Stimulated activated naive B cell treated with anti-CD40 and anti-IgM and Interleukin-4, amounts not matched to agents 10 μg/mL and 1 μg/mL and 100 μg/mL, for 72 hours (primary cell): ENCODE results near the gene CACNA2D4.

ENCODE experiments used
- ATAC-seq, 2 donors: fragments of 150-1000 bp; cut with Tn5 transposase; replicated peaks; 2 replicates each; pipeline ENCODE4 v1.10.0; 2021; ENCODE audit warnings: moderate library complexity in 1 of 2
- DNase-seq: peaks from one replicate; pipeline ENCODE4 v3.0.0; 2021
- H3K27ac Mint-ChIP-seq: one replicate; pipeline ENCODE4 v1.8.0; 2022; ENCODE audit warnings: mild to moderate bottlenecking, mixed read lengths
- H3K27me3 Mint-ChIP-seq, 2 donors: one replicate each; pipeline ENCODE4 v1.8.0; 2022; ENCODE audit warnings: mixed read lengths in 2 of 2
- H3K36me3 Mint-ChIP-seq, 2 donors: one replicate each; pipeline ENCODE4 v1.8.0; 2022; ENCODE audit warnings: mixed read lengths in 2 of 2, mild to moderate bottlenecking in 1 of 2
- H3K4me1 Mint-ChIP-seq, 2 donors: one replicate each; pipeline ENCODE4 v1.8.0; 2022; ENCODE audit warnings: mixed read lengths in 2 of 2, mild to moderate bottlenecking in 1 of 2
- H3K4me3 Mint-ChIP-seq, 2 donors: one replicate each; pipeline ENCODE4 v1.8.0; 2022; ENCODE audit warnings: mild to moderate bottlenecking in 2 of 2, mixed read lengths in 2 of 2, moderate library complexity in 1 of 2
- H3K9me3 Mint-ChIP-seq, 2 donors: one replicate each; pipeline ENCODE4 v1.8.0; 2022; ENCODE audit warnings: mixed read lengths in 2 of 2, mild to moderate bottlenecking in 1 of 2

Gene CACNA2D4

GRCh38 chr12:1766110-1766509, 152.3 kb downstream of the CACNA2D4 start:
- Mint-ChIP-seq H3K36me3 (peaks cover 5 to 25% of the 10 kb centered on the region in 2 donors), H3K27ac (peak overlapping the region; percentile 39), H3K9me3 (no peaks in the 10 kb centered on the region), H3K4me1 (peaks cover 3 to 10% of the 10 kb centered on the region in 2 donors), H3K27me3 (no peaks in the 10 kb centered on the region), H3K4me3 (no peak overlapping the region)
- ATAC-seq (no peak), DNase-seq (no peak)

DNA sequence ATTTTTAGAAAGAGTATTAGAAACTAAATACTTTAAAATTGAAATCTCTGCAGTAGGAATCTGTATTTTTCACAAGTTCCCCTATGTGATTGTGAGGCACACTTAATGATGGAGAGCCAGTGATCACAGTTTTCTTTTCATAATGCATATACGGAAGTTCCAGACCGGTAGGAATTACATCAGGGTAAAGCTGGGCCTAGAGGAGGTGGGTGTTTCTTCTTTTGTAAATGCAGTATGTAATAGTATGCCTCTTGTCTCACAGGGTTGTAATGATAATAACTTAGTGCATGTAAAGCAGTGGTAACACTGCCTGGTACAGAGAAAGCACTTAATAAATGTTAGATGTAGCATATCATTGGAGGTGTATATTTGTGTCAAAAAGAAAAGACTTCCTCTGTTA, 155.3 kb downstream of the CACNA2D4 start:
- no peak overlapping the region for H3K27ac Mint-ChIP-seq
- no peak for DNase-seq
- no peaks in the 10 kb centered on the region for H3K27me3 Mint-ChIP-seq
- H3K4me1 Mint-ChIP-seq: peaks cover 5 to 13% of the 10 kb centered on the region in 2 donors
- H3K4me3 Mint-ChIP-seq: no peak overlapping the region
- H3K9me3 Mint-ChIP-seq: peaks cover 0 to 3% of the 10 kb centered on the region in 2 donors
- ATAC-seq: no peak
- peaks cover 16 to 37% of the 10 kb centered on the region in 2 donors for H3K36me3 Mint-ChIP-seq

GRCh38 chr12:1761857-1762256, 156.6 kb downstream of the CACNA2D4 start:
- no peak for ATAC-seq
- peaks cover 5 to 13% of the 10 kb centered on the region in 2 donors for H3K4me1 Mint-ChIP-seq
- H3K9me3 Mint-ChIP-seq: peaks cover 0 to 3% of the 10 kb centered on the region in 2 donors
- H3K36me3 Mint-ChIP-seq: peaks cover 22 to 44% of the 10 kb centered on the region in 2 donors
- no peak overlapping the region for H3K4me3 Mint-ChIP-seq
- H3K27me3 Mint-ChIP-seq: no peaks in the 10 kb centered on the region
- DNase-seq: no peak
- no peak overlapping the region for H3K27ac Mint-ChIP-seq

GRCh38 chr12:1760566-1761382, 157.7 kb downstream of the CACNA2D4 start:
- no peak overlapping the region for H3K27ac Mint-ChIP-seq
- no peaks in the 10 kb centered on the region for H3K27me3 Mint-ChIP-seq
- H3K4me3 Mint-ChIP-seq: no peak overlapping the region
- peaks cover 5 to 13% of the 10 kb centered on the region in 2 donors for H3K4me1 Mint-ChIP-seq
- peaks cover 28 to 48% of the 10 kb centered on the region in 2 donors for H3K36me3 Mint-ChIP-seq
- H3K9me3 Mint-ChIP-seq: peaks cover 0 to 3% of the 10 kb centered on the region in 2 donors
- ATAC-seq (no peak), DNase-seq (no peak)

- H3K9me3 Mint-ChIP-seq: peaks cover 0 to 3% of the 10 kb centered on the region in 2 donors
- peaks cover 3 to 13% of the 10 kb centered on the region in 2 donors for H3K4me1 Mint-ChIP-seq
- H3K27me3 Mint-ChIP-seq: no peaks in the 10 kb centered on the region
- peaks cover 38 to 57% of the 10 kb centered on the region in 2 donors for H3K36me3 Mint-ChIP-seq
- no peak for DNase-seq
- no peak overlapping the region for H3K27ac Mint-ChIP-seq
- no peak overlapping the region for H3K4me3 Mint-ChIP-seq
- no peak for ATAC-seq
Observed at GRCh38 chr12:1758887-1759286, 159.6 kb downstream of the CACNA2D4 start.

- Mint-ChIP-seq H3K4me1 (peaks cover 3 to 13% of the 10 kb centered on the region in 2 donors), H3K27me3 (no peaks in the 10 kb centered on the region), H3K4me3 (no peak overlapping the region), H3K9me3 (peaks cover 0 to 3% of the 10 kb centered on the region in 2 donors), H3K27ac (no peak overlapping the region), H3K36me3 (peaks cover 38 to 57% of the 10 kb centered on the region in 2 donors)
- DNase-seq (no peak), ATAC-seq (no peak)
Observed at GRCh38 chr12:1758376-1758775, 160.1 kb downstream of the CACNA2D4 start.

GRCh38 chr12:1750300-1750699, 168.2 kb downstream of the CACNA2D4 start:
- H3K27ac Mint-ChIP-seq: no peak overlapping the region
- H3K9me3 Mint-ChIP-seq: peaks cover 11 to 12% of the 10 kb centered on the region in 2 donors
- H3K27me3 Mint-ChIP-seq: no peaks in the 10 kb centered on the region
- ATAC-seq (no peak), DNase-seq (no peak)
- peaks cover 47 to 49% of the 10 kb centered on the region in 2 donors for H3K36me3 Mint-ChIP-seq
- peaks cover 15 to 33% of the 10 kb centered on the region in 2 donors for H3K4me1 Mint-ChIP-seq
- H3K4me3 Mint-ChIP-seq: no peak overlapping the region

GRCh38 chr12:1749019-1749418, 169.4 kb downstream of the CACNA2D4 start:
- Mint-ChIP-seq H3K4me1 (peaks cover 18 to 37% of the 10 kb centered on the region in 2 donors), H3K27me3 (no peaks in the 10 kb centered on the region), H3K27ac (no peak overlapping the region), H3K4me3 (no peak overlapping the region), H3K36me3 (peaks cover 42 to 44% of the 10 kb centered on the region in 2 donors), H3K9me3 (peaks cover 11 to 12% of the 10 kb centered on the region in 2 donors)
- DNase-seq (no peak), ATAC-seq (no peak)

DNA sequence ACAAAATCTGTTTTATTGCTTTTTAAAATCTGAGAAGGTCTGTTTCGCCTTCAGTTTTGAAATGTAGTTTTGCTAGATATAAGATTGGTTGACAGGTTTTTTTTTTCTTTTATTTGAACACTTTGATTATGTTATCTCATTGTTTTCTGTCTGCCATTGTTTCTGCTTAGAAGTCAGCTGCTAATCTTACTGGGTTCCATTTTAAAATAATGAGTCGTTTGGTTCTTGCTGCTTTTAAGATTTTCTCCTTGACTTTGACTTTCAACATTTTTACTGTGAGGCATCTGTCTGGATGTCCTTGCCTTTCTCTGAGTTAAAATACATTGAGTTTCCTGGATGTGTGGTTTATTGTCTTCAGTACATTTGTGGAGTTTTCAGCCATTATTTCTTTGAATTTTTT, 170.8 kb downstream of the CACNA2D4 start:
- Mint-ChIP-seq H3K4me3 (no peak overlapping the region), H3K36me3 (peaks cover 45 to 49% of the 10 kb centered on the region in 2 donors), H3K27ac (no peak overlapping the region), H3K27me3 (no peaks in the 10 kb centered on the region), H3K4me1 (peaks cover 18 to 37% of the 10 kb centered on the region in 2 donors), H3K9me3 (peaks cover 11 to 12% of the 10 kb centered on the region in 2 donors)
- ATAC-seq (no peak), DNase-seq (no peak)

DNA sequence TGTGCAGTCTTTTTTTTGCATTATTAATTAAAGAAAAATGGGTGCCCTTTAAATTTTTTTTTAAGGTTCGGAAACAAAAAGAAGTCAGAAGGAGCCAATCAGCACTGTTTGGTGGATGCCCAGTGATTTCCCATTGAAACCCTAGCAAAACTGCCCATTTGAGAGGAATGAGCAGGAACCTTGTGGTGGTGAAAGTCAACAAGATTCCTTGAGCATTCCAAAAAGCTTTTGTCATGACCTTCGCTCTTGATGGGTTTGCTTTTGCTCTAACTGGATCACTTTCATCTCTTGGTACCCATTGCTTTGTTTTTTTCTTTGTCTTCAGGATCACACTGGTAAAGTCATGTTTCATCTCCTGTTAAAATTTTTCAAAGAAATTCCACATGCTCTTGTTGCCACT, 173.5 kb downstream of the CACNA2D4 start:
- ATAC-seq: no peak
- Mint-ChIP-seq H3K27me3 (no peaks in the 10 kb centered on the region), H3K9me3 (peaks cover 11 to 12% of the 10 kb centered on the region in 2 donors), H3K4me3 (no peak overlapping the region), H3K27ac (no peak overlapping the region), H3K4me1 (peaks cover 32 to 52% of the 10 kb centered on the region in 2 donors), H3K36me3 (peaks cover 45 to 46% of the 10 kb centered on the region in 2 donors)
- DNase-seq: no peak
